Stomach (tissue), 4 donors: Measurements from ENCODE around the gene CTNNA1.

ENCODE experiments used
- POLR2A ChIP-seq, 4 donors: fragments of 450-650 bp; IDR thresholded peaks; one replicate each; pipeline ENCODE4 v1.6.1; 2016; ENCODE audit warnings: antibody characterized with exemption in 4 of 4, control low read depth in 2 of 4, mild to moderate bottlenecking in 1 of 4, moderate library complexity in 1 of 4
- POLR2AphosphoS5 ChIP-seq, 3 donors: sonication (generic); formaldehyde crosslinking; IDR thresholded peaks; one replicate each; pipeline ENCODE4 v1.6.1; 2016; ENCODE audit warnings: antibody characterized with exemption in 3 of 3
- TF ChIP-seq, protein P1 (sequence below), 7 experiments: fragments of 450-650 bp in 4 of 7; fragments of 200-600 bp in 3 of 7; sonication (generic) in 3 of 7; IDR thresholded peaks; one replicate each; pipeline ENCODE4 v1.5.1; 2016 to 2019; ENCODE audit warnings: antibody characterized with exemption in 7 of 7, control low read depth in 2 of 7, mild to moderate bottlenecking in 1 of 7

DNA sequence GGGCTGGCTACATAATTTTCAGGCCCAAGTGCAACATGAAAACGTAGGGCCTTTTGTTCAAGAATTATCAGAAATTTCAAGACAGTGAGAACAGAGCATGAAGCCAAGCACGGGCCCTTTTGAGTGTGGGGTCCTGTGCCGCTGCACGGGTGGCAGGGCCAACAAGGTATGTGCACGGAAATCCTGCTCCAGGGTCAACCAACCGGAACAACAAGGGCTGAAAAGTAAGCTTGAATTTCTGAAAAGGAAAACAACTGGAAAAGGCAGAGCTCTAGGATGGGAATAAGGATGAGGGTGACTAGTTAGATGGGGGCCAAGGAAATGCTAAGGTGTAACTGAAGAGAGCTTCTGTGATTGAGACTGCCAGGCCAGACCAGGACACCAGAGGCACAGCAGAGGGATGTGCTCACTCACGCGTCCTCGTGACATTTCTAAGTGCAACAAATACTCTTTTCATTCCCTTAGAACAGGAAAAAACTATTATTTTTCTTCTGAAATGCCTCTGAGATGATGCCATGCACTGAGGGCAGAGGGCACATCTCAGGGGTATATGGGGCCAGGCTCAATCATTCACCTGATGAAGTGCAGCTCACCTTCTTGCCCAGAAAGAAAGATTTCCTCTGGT, 202.6 kb downstream of the CTNNA1 start:
- TF ChIP-seq, protein P1, sequence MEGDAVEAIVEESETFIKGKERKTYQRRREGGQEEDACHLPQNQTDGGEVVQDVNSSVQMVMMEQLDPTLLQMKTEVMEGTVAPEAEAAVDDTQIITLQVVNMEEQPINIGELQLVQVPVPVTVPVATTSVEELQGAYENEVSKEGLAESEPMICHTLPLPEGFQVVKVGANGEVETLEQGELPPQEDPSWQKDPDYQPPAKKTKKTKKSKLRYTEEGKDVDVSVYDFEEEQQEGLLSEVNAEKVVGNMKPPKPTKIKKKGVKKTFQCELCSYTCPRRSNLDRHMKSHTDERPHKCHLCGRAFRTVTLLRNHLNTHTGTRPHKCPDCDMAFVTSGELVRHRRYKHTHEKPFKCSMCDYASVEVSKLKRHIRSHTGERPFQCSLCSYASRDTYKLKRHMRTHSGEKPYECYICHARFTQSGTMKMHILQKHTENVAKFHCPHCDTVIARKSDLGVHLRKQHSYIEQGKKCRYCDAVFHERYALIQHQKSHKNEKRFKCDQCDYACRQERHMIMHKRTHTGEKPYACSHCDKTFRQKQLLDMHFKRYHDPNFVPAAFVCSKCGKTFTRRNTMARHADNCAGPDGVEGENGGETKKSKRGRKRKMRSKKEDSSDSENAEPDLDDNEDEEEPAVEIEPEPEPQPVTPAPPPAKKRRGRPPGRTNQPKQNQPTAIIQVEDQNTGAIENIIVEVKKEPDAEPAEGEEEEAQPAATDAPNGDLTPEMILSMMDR (IDR thresholded peaks at IDR 0.05) = no peak
- TF ChIP-seq POLR2AphosphoS5 (IDR thresholded peaks at IDR 0.05) = no peak
- TF ChIP-seq POLR2A (IDR thresholded peaks at IDR 0.05) = no peak
